Caco-2 (cell line): ENCODE data around the gene SCGN. TPM values are rescaled to one million over a fixed set of nuclear protein-coding genes. Genes with fewer than 3 reads are reported as not detected.

Source experiments
- BruUV-seq: library from RNA; stranded (reverse); fragments of 400-500 nt; replicated peaks from 2 replicates; lab custom pipeline; 2021; lab: Mats Ljungman, UMichigan
- CTCF ChIA-PET: fragments of 300-600 bp; sonication (Branson Sonifier 250); formaldehyde crosslinking; loops from one replicate; lab custom pipeline; 2022; ENCODE audit warnings: antibody characterized with exemption; lab: Charles Lee
- POLR2A ChIA-PET: fragments of 300-600 bp; sonication (Branson Sonifier 250); formaldehyde crosslinking; loops from one replicate; lab custom pipeline; 2022; ENCODE audit warnings: antibody characterized with exemption; lab: Charles Lee
- DNase-seq, 2 experiments: peaks; one replicate each; pipeline versions ENCODE4 v3.0.0 to v3.0.0-alpha.2; 2020 to 2022
- H3K27me3 ChIP-seq: replicated peaks from 2 replicates; pipeline ENCODE4 v1.6.0; 2011; ENCODE audit warnings: low read length; ENCODE audit not compliant: control insufficient read depth, insufficient read depth
- H3K36me3 ChIP-seq: 2 replicates; pipeline ENCODE4 v1.5.1; 2011; ENCODE audit warnings: low read length; ENCODE audit not compliant: control insufficient read depth, insufficient read depth
- H3K4me1 ChIP-seq: fragments of 250-450 bp; sonication (Bioruptor Pico); 2 replicates; pipeline ENCODE4 v1.5.1; 2020; ENCODE audit warnings: mild to moderate bottlenecking
- H3K4me3 ChIP-seq: 2 replicates; pipeline ENCODE4 v1.5.1; 2011; ENCODE audit warnings: low read depth, mild to moderate bottlenecking, control low read depth, low read length
- H3K9me3 ChIP-seq: fragments of 250-450 bp; sonication (Bioruptor Pico); 2 replicates; pipeline ENCODE4 v1.5.1; 2020; ENCODE audit warnings: mild to moderate bottlenecking, moderate library complexity
- H3K27ac Mint-ChIP-seq: one replicate; pipeline ENCODE4 v1.8.0; 2022; ENCODE audit warnings: mixed read lengths; ENCODE audit not compliant: unreplicated experiment
- H3K27me3 Mint-ChIP-seq: one replicate; pipeline ENCODE4 v1.8.0; 2022; ENCODE audit warnings: mixed read lengths; ENCODE audit not compliant: insufficient read depth, unreplicated experiment
- H3K36me3 Mint-ChIP-seq: one replicate; pipeline ENCODE4 v1.8.0; 2022; ENCODE audit warnings: mild to moderate bottlenecking, mixed read lengths; ENCODE audit not compliant: insufficient read depth, unreplicated experiment
- H3K4me1 Mint-ChIP-seq: one replicate; pipeline ENCODE4 v1.8.0; 2022; ENCODE audit warnings: low read depth, mixed read lengths; ENCODE audit not compliant: unreplicated experiment
- H3K4me3 Mint-ChIP-seq: one replicate; pipeline ENCODE4 v1.8.0; 2022; ENCODE audit warnings: mild to moderate bottlenecking, moderate library complexity, mixed read lengths; ENCODE audit not compliant: unreplicated experiment
- H3K9me3 Mint-ChIP-seq: one replicate; pipeline ENCODE4 v1.8.0; 2022; ENCODE audit warnings: mixed read lengths; ENCODE audit not compliant: unreplicated experiment
- CTCF ChIP-seq, 2 experiments: fragments of 200-600 bp in 1 of 2; IDR thresholded peaks; 1 replicate in 1 of 2; 2 replicates in 1 of 2; pipeline versions ENCODE4 v1.5.1 to v1.8.0; 2011 to 2022; ENCODE audit warnings: antibody characterized with exemption in 1 of 2, control low read depth in 1 of 2, inconsistent platforms in 1 of 2, low read depth in 1 of 2, low read length in 1 of 2, mild to moderate bottlenecking in 1 of 2, moderate library complexity in 1 of 2; ENCODE audit not compliant: insufficient read depth in 1 of 2, severe bottlenecking in 1 of 2, unreplicated experiment in 1 of 2
- intact Hi-C: fragments of 100-400 bp; cut with micrococcal nuclease; formaldehyde crosslinking; loops from one replicate; pipeline ENCODE4 v1.10.0; 2022; ENCODE audit not compliant: unreplicated experiment
- total RNA-seq: library from RNA; stranded (reverse); gene quantifications from 2 replicates; pipeline ENCODE4 v1.2.3, GENCODE V29; 2022

Gene SCGN
- total RNA-seq, 1 experiment from 2014 or later = 7.7 TPM

DNA sequence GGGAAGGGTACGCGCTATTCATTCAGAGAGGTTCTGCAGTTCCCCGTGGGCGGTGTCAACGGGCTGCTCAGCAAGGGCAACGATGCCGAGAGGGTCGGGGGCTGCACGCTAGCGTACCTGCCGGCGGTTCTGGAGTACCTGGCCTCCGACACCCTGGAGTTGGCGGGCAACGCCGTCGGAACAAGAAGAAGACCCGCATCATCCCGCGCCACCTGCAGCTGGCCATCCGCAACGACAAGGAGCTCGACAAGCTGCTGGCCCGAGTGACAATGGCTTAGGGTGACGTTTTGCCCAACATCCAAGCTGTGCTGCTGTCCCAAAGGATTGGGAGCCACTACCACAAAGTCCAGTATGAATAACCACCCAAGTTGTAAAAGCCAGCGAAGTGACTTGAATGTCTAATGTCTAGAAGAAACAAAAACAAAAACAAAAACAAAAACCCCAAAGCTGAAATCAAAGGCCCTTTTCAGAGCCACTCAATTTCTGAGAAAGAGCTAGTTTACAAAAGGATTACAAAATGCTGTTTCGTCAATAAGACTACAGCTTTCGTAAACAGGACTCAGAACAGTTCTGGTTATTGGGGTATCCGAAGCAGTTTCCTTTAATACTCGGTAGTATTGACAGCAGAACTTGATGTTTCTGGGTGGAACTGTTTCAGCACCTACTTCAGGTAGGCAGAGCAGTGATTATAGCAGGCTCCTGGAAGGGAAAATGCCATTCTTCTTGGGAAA, 80.6 kb downstream of the SCGN start:
- BruUV-seq = no TSS peak
- no peaks in the 10 kb centered on the region for H3K27me3 ChIP-seq
- no peaks in the 10 kb centered on the region for H3K36me3 ChIP-seq
- TF ChIP-seq CTCF (IDR thresholded peaks at IDR 0.05; ENCODE audit: insufficient read depth in 1 of 2, low read depth in 1 of 2, low read length in 1 of 2, severe bottlenecking in 1 of 2, unreplicated experiment in 1 of 2) = no peak
- intact Hi-C loops = no loop called here
- Mint-ChIP-seq H3K27ac (no peak overlapping the region), H3K4me3 (no peak overlapping the region), H3K4me1 (no peaks in the 10 kb centered on the region), H3K9me3 (peaks cover 4% of the 10 kb centered on the region), H3K27me3 (peaks cover 3% of the 10 kb centered on the region), H3K36me3 (no peaks in the 10 kb centered on the region)
- ChIA-PET CTCF (interaction anchor here (0.6 kb wide), 1 partner anchor 182 kb away, joined by 3 read pairs; no protein-coding TSS in a partner anchor), POLR2A (no interaction called here)
- no peak for DNase-seq
- H3K9me3 ChIP-seq = peaks cover 11% of the 10 kb centered on the region
- no peaks in the 10 kb centered on the region for H3K4me1 ChIP-seq
- no peak overlapping the region for H3K4me3 ChIP-seq

- Mint-ChIP-seq H3K27ac (no peak overlapping the region), H3K4me1 (no peaks in the 10 kb centered on the region), H3K9me3 (peaks cover 14% of the 10 kb centered on the region), H3K36me3 (no peaks in the 10 kb centered on the region), H3K27me3 (peaks cover 3% of the 10 kb centered on the region), H3K4me3 (no peak overlapping the region)
- ChIA-PET CTCF (no interaction called here), POLR2A (no interaction called here)
- H3K4me1 ChIP-seq = no peaks in the 10 kb centered on the region
- H3K36me3 ChIP-seq = no peaks in the 10 kb centered on the region
- intact Hi-C loops = no loop called here
- H3K4me3 ChIP-seq = no peak overlapping the region
- no TSS peak for BruUV-seq
- TF ChIP-seq CTCF (IDR thresholded peaks at IDR 0.05; ENCODE audit: insufficient read depth in 1 of 2, low read depth in 1 of 2, low read length in 1 of 2, severe bottlenecking in 1 of 2, unreplicated experiment in 1 of 2) = no peak
- no peaks in the 10 kb centered on the region for H3K27me3 ChIP-seq
- H3K9me3 ChIP-seq = peaks cover 17% of the 10 kb centered on the region
- no peak for DNase-seq
These were observed 83.2 kb downstream of the SCGN start for GRCh38 chr6:25735261-25735660.

DNA sequence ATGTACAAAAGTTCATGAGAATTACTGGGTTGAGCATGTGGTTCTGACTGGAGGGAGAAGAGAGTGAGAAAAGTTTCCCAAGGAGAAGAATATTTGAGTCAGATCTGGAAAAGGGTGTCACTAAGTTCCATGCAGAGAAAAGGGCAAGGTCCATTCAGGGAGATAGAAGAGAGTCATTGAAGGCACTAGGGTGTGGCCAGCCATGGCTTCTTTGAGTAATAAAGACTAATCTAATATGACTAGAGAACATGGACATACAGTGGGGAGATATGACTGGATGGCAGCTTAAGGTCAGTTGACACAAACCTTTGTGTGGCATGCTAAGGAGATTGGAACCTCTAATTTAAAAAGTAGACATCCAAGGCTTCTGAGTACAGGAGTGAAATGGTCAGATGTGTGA, 91.9 kb downstream of the SCGN start:
- Mint-ChIP-seq H3K36me3 (no peaks in the 10 kb centered on the region), H3K27ac (no peak overlapping the region), H3K27me3 (no peaks in the 10 kb centered on the region), H3K4me1 (peaks cover 7% of the 10 kb centered on the region), H3K4me3 (no peak overlapping the region), H3K9me3 (peaks cover 7% of the 10 kb centered on the region)
- Histone ChIP-seq H3K36me3 (no peaks in the 10 kb centered on the region), H3K4me3 (no peak overlapping the region), H3K27me3 (no peaks in the 10 kb centered on the region), H3K4me1 (peaks cover 22% of the 10 kb centered on the region), H3K9me3 (peaks cover 3% of the 10 kb centered on the region; the same call in 1 of the 2 replicates)
- intact Hi-C loops = no loop called here
- no peak for DNase-seq
- ChIA-PET POLR2A (no interaction called here), CTCF (no interaction called here)
- BruUV-seq = no TSS peak
- no peak for TF ChIP-seq CTCF (IDR thresholded peaks at IDR 0.05; ENCODE audit: insufficient read depth in 1 of 2, low read depth in 1 of 2, low read length in 1 of 2, severe bottlenecking in 1 of 2, unreplicated experiment in 1 of 2)
